Sigmoid colon (tissue), 4 donors: Measurements from ENCODE around the gene COMP.

Source experiments
- CTCF ChIP-seq, 4 experiments: fragments of 450-650 bp in 3 of 4; fragments of 200-600 bp in 1 of 4; IDR thresholded peaks; one replicate each; pipeline ENCODE4 v1.5.1; 2016 to 2019; ENCODE audit warnings: antibody characterized with exemption in 4 of 4, mild to moderate bottlenecking in 3 of 4, moderate library complexity in 2 of 4
- POLR2A ChIP-seq, 2 donors: fragments of 450-650 bp; IDR thresholded peaks; one replicate each; pipeline ENCODE4 v1.6.1; 2016; ENCODE audit warnings: antibody characterized with exemption in 2 of 2, mild to moderate bottlenecking in 2 of 2, moderate library complexity in 2 of 2
- POLR2AphosphoS5 ChIP-seq, 4 donors: sonication (generic); formaldehyde crosslinking; IDR thresholded peaks; one replicate each; pipeline ENCODE4 v1.6.1; 2017; ENCODE audit warnings: antibody characterized with exemption in 4 of 4

DNA sequence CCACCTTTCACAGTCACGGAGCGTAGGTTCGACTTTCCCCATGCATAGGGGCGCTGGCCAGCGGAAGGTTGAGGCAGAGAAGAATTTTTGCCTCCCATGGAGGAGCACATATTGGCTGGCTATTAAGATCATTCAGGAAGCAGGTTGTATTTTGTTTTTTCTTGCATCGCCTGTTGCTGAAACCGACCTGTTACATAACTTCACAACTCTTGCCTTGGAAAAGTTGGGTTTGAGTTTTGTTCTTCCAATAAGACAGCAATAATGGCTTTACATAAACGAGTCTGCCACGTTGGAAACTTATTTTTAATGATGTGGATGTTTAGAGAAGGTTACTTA, 42.0 kb upstream of the COMP start:
- no peak for TF ChIP-seq CTCF (IDR thresholded peaks at IDR 0.05)
- TF ChIP-seq POLR2A (IDR thresholded peaks at IDR 0.05), result no peak
- no peak for TF ChIP-seq POLR2AphosphoS5 (IDR thresholded peaks at IDR 0.05)
